Ovary (tissue), 9 donors: Measurements from ENCODE around the gene AFF3. TPM values are rescaled to one million over a fixed set of nuclear protein-coding genes. Genes with fewer than 3 reads are reported as not detected.

Experiments used
- DNase-seq, 5 donors: peaks; one replicate each; pipeline ENCODE4 v3.0.0-alpha.2; 2019 to 2020
- H3K27ac ChIP-seq, 2 donors: fragments of 200-600 bp; one replicate each; pipeline versions ENCODE4 v1.5.1 to v1.8.0; 2019 to 2022
- H3K27me3 ChIP-seq: fragments of 200-600 bp; one replicate; pipeline ENCODE4 v1.8.0; 2022
- H3K36me3 ChIP-seq: fragments of 200-600 bp; sonication (generic); one replicate; pipeline ENCODE4 v1.5.1; 2019
- H3K4me1 ChIP-seq: one replicate; pipeline ENCODE4 v1.8.1; 2013; ENCODE audit warnings: mild to moderate bottlenecking, moderate library complexity; ENCODE audit not compliant: insufficient read depth
- H3K4me3 ChIP-seq: fragments of 200-600 bp; sonication (generic); one replicate; pipeline ENCODE4 v1.5.1; 2017
- H3K9me3 ChIP-seq, 2 donors: fragments of 200-600 bp in 1 of 2; sonication (generic) in 1 of 2; one replicate each; pipeline versions ENCODE4 v1.5.1 to v1.8.1; 2013 to 2019; ENCODE audit warnings: mild to moderate bottlenecking in 1 of 2, moderate library complexity in 1 of 2
- CTCF ChIP-seq, 3 donors: fragments of 450-650 bp in 2 of 3; fragments of 200-600 bp in 1 of 3; IDR thresholded peaks; one replicate each; pipeline versions ENCODE4 v1.5.1 to v1.8.0; 2016 to 2022; ENCODE audit warnings: antibody characterized with exemption in 3 of 3, mild to moderate bottlenecking in 1 of 3
- EP300 ChIP-seq: sonication (generic); formaldehyde crosslinking; IDR thresholded peaks from one replicate; pipeline ENCODE4 v1.6.1; 2017; ENCODE audit warnings: antibody characterized with exemption
- POLR2A ChIP-seq: fragments of 450-650 bp; IDR thresholded peaks from one replicate; pipeline ENCODE4 v1.6.1; 2017; ENCODE audit warnings: antibody characterized with exemption, mild to moderate bottlenecking, moderate library complexity
- WGBS, 3 donors: extraction: QIAGEN DNeasy Blood & Tissue Kit in 1 of 3; methylation state at CpG; one replicate each; pipeline versions ENCODE4 v1.1.5 to v1.1.7; 2013 to 2017; 5-methylcytosine and 5-hydroxymethylcytosine counted together
- intact Hi-C, 4 donors: fragments of 100-400 bp; cut with DNase I; formaldehyde crosslinking; loops; one replicate each; pipeline versions ENCODE4 v1.11.0 to v1.15.1; 2022 to 2023
- polyA plus RNA-seq, 2 donors: library from polyadenylated mRNA; stranded (reverse); fragments of 200-250 nt in 1 of 2; fragments of 350-450 nt in 1 of 2; fragmentation: Illumina TruSeq in 1 of 2; extraction: RNeasy Lipid Tissue Mini Kit (QIAGEN cat#74804) in 1 of 2; gene quantifications; one replicate each; pipeline ENCODE4 v1.2.3, GENCODE V29; 2013 to 2014
- total RNA-seq, 7 donors: library from RNA; depleted of rRNA in 2 of 7; stranded (reverse); fragments of >200 nt in 2 of 7; fragmentation: NEBNext Ultra II Directional in 3 of 7; extraction: Animal tissue kit (Norgen Biotek cat#: 25700) in 3 of 7; gene quantifications; one replicate each; pipeline versions ENCODE4 v1.1.0 to v1.2.4, GENCODE V29; 2016 to 2023
- donor health status: DM: no; HTN: no; CAD: no; lungs with moderate emphysema.
- donor health status: DM: no; HTN: no; CAD: no.
- donor health status: Bipolar disorder and iron deficiency.
- donor health status: DM: yes; HTN: yes; CAD: no.
- donor health status: DM: no; HTN: no; CAD: no.
- donor health status: DM: yes; HTN: yes; CAD: no.

Gene AFF3
- total and polyA plus RNA-seq, 9 donors = 5.9 to 40.8 (median 25.7) TPM

- Histone ChIP-seq H3K9me3 (no peaks in the 10 kb centered on the region), H3K27me3 (no peaks in the 10 kb centered on the region), H3K4me1 (peaks cover 9% of the 10 kb centered on the region), H3K36me3 (no peaks in the 10 kb centered on the region), H3K27ac (no peak overlapping the region), H3K4me3 (no peak overlapping the region)
- no peak for TF ChIP-seq CTCF (IDR thresholded peaks at IDR 0.05)
- no peak for TF ChIP-seq EP300
- peak in 1 of 5 donors; percentile 19 for DNase-seq
- 3 to 13% (median 11%) methylated on average over 5 of the region's 5 CpGs for WGBS, 3 donors
- intact Hi-C loops = no loop called here
Observed at GRCh38 chr2:100011272-100011731, 131.1 kb downstream of the AFF3 start.

- DNase-seq = no peak
- Histone ChIP-seq H3K9me3 (no peaks in the 10 kb centered on the region), H3K4me1 (peaks cover 9% of the 10 kb centered on the region), H3K4me3 (no peak overlapping the region), H3K27ac (no peak overlapping the region), H3K36me3 (no peaks in the 10 kb centered on the region), H3K27me3 (no peaks in the 10 kb centered on the region)
- intact Hi-C loops = no loop called here
- TF ChIP-seq EP300 (no peak), POLR2A (no peak), CTCF (IDR thresholded peaks at IDR 0.05) (no peak)
- WGBS, 3 donors = 92 to 93% (median 93%) methylated on average over 5 of the region's 5 CpGs
Observed at GRCh38 chr2:100010606-100011005, 131.8 kb downstream of the AFF3 start.

- Histone ChIP-seq H3K27me3 (no peaks in the 10 kb centered on the region), H3K4me3 (no peak overlapping the region), H3K4me1 (peaks cover 9% of the 10 kb centered on the region), H3K27ac (no peak overlapping the region), H3K9me3 (no peaks in the 10 kb centered on the region), H3K36me3 (no peaks in the 10 kb centered on the region)
- 89 to 94% (median 92%) methylated on average over 6 of the region's 6 CpGs for WGBS, 3 donors
- TF ChIP-seq EP300 = no peak
- no peak for TF ChIP-seq POLR2A
- TF ChIP-seq CTCF (IDR thresholded peaks at IDR 0.05) = no peak
- intact Hi-C loops = no loop called here
- DNase-seq = no peak
Observed at GRCh38 chr2:100009743-100010142, 132.6 kb downstream of the AFF3 start.

- peaks cover 9% of the 10 kb centered on the region for H3K4me1 ChIP-seq
- H3K4me3 ChIP-seq = no peak overlapping the region
- no peak for DNase-seq
- H3K9me3 ChIP-seq = no peaks in the 10 kb centered on the region
- no peaks in the 10 kb centered on the region for H3K27me3 ChIP-seq
- H3K27ac ChIP-seq = no peak overlapping the region
- intact Hi-C loops = no loop called here
- 62 to 72% (median 70%) methylated on average over 2 of the region's 2 CpGs for WGBS, 3 donors
- no peak for TF ChIP-seq POLR2A
- no peak for TF ChIP-seq EP300
- no peak for TF ChIP-seq CTCF (IDR thresholded peaks at IDR 0.05)
- H3K36me3 ChIP-seq = no peaks in the 10 kb centered on the region
Observed at GRCh38 chr2:100008956-100009355, 133.4 kb downstream of the AFF3 start.

GRCh38 chr2:100006516-100006915 is 135.9 kb downstream of the AFF3 start:
- intact Hi-C loops = no loop called here
- no peaks in the 10 kb centered on the region for H3K36me3 ChIP-seq
- H3K4me1 ChIP-seq = peaks cover 6% of the 10 kb centered on the region
- no peaks in the 10 kb centered on the region for H3K9me3 ChIP-seq
- 83 to 87% (median 86%) methylated on average over 12 of the region's 12 CpGs for WGBS, 3 donors
- H3K27ac ChIP-seq = no peak overlapping the region
- H3K4me3 ChIP-seq = no peak overlapping the region
- H3K27me3 ChIP-seq = no peaks in the 10 kb centered on the region
- TF ChIP-seq EP300 (no peak), POLR2A (no peak), CTCF (IDR thresholded peaks at IDR 0.05) (no peak)
- no peak for DNase-seq
